KOPT-K1 (cell line): ENCODE results near the gene RMI2.
"Not testable (repeated sequence)": the region's sequence is repeated elsewhere in the genome, so short reads cannot be mapped to it uniquely, and the experiment has no call there.

ENCODE experiments used
- H3K27ac ChIP-seq: fragments of 200-600 bp; sonication (generic); 2 replicates; pipeline ENCODE4 v1.5.1; 2016; ENCODE audit warnings: antibody characterized with exemption, mild to moderate bottlenecking, low read depth, low read length; ENCODE audit not compliant: poor library complexity, severe bottlenecking
- H3K36me3 ChIP-seq: fragments of 200-600 bp; sonication (generic); 2 replicates; pipeline ENCODE4 v1.5.1; 2017; ENCODE audit warnings: antibody characterized with exemption, mild to moderate bottlenecking, low read length, moderate library complexity; ENCODE audit not compliant: insufficient read depth
- H3K9me3 ChIP-seq: fragments of 200-600 bp; sonication (generic); 2 replicates; pipeline ENCODE4 v1.5.1; 2017; ENCODE audit warnings: antibody characterized with exemption, low read length, mild to moderate bottlenecking; ENCODE audit not compliant: insufficient read depth, poor library complexity, severe bottlenecking

Gene RMI2

GRCh38 chr16:11372829-11373306 is 27.6 kb downstream of the RMI2 start:
- Histone ChIP-seq H3K36me3 (no peaks in the 10 kb centered on the region), H3K27ac (no peak overlapping the region), H3K9me3 (no peaks in the 10 kb centered on the region)

GRCh38 chr16:11374255-11374654 is 29.0 kb downstream of the RMI2 start:
- Histone ChIP-seq H3K9me3 (no peaks in the 10 kb centered on the region), H3K36me3 (no peaks in the 10 kb centered on the region), H3K27ac (no peak overlapping the region)

- H3K27ac ChIP-seq: no peak overlapping the region
- H3K36me3 ChIP-seq: no peaks in the 10 kb centered on the region
- no peaks in the 10 kb centered on the region for H3K9me3 ChIP-seq
Measured at GRCh38 chr16:11377154-11377553, 31.9 kb downstream of the RMI2 start.

DNA sequence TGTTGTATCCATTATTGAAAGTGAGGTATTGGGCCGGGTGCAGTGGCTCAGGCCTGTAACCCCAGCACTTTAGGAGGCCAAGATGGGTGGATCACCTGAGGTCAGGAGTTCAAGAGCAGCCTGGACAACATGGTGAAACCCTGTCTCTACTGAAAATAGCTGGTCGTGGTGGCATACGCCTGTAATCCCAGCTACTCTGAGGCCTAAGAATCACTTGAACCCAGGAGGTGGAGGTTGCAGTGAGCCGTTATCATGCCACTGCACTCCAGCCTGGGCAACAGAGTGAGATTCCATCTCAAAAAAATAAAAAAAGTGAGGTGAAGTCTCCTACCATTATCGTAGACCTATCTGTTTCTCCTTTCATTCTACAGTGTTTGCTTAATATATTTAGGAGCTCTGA is 33.7 kb downstream of the RMI2 start:
- not testable (repeated sequence) for H3K9me3 ChIP-seq, H3K27ac ChIP-seq, H3K36me3 ChIP-seq

DNA sequence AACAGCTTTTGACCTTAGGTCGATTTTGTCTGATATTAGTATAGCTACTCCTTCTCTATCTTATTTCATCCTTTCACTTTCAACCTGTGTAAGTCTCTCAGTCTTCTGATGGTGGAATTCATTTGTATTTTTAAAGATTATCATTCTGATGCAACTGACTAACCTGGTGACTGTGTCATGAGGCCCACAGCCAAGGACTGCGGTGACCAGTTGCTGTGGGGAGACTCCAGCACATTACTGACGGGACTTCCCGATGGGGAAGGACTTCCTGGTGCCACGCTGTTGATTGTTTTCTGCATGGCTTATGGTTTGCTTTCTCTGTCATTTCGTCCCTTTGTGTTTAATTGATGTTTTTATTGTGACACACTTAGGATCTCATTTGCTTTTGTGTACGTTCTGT is 34.2 kb downstream of the RMI2 start:
- no peaks in the 10 kb centered on the region for H3K36me3 ChIP-seq
- H3K27ac ChIP-seq: no peak overlapping the region
- no peaks in the 10 kb centered on the region for H3K9me3 ChIP-seq

DNA sequence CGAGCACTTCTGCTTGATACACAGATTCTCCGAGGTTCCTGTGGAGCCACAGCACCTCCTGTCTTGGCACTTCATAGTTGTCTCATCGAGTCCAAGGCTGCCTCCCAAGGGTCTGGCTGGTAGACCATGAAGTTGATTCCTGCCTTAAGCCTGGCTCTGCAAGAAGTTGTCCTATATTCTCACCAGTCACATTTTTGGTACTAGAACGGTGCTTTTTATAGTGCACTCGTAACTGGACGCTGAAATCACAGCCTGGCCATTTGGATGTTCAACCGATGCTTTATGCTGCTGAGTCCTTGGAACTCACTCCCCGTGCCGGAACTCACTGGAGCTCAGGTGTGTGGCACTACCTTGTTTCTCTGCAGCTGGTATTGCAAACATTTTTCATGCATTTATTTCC is 35.6 kb downstream of the RMI2 start:
- Histone ChIP-seq H3K9me3 (no peaks in the 10 kb centered on the region), H3K27ac (no peak overlapping the region), H3K36me3 (no peaks in the 10 kb centered on the region)

DNA sequence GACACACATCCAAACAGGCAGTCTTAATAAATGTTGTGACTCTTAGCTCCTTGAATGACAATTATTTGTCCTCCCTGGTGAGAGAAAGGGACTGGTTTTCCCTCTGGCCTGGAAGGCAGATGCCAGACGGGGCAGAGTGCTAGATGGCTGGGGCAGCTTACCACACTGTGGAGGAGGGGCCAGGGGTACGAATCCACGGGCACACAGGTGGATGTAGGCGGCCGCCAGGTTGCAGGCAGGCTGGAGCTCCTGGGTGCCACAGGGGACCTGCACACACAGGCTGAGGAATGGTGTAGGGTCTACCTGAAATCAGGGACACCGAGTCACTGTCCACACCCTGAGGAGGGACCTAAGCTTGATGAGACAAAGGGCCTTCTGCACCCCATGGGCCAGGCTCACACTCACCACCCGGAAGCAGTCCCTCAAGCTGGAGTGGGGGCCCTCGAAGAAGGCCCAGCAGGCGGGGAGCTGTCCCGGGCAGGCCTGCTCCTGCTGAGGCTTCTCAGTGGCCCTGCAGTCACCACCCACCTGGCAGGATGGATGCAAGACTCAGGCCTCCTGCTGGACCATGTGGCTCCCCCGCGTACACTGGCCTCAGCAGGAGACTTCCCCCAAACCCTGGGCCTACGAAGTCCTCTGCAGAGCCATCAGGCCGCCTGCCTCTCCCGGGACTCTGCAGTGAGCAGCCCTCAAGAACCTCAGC is 38.4 kb downstream of the RMI2 start:
- Histone ChIP-seq H3K27ac (no peak overlapping the region), H3K36me3 (no peaks in the 10 kb centered on the region), H3K9me3 (no peaks in the 10 kb centered on the region)

GRCh38 chr16:11384184-11384955 is 39.1 kb downstream of the RMI2 start:
- Histone ChIP-seq H3K9me3 (no peaks in the 10 kb centered on the region), H3K27ac (no peak overlapping the region), H3K36me3 (no peaks in the 10 kb centered on the region)

DNA sequence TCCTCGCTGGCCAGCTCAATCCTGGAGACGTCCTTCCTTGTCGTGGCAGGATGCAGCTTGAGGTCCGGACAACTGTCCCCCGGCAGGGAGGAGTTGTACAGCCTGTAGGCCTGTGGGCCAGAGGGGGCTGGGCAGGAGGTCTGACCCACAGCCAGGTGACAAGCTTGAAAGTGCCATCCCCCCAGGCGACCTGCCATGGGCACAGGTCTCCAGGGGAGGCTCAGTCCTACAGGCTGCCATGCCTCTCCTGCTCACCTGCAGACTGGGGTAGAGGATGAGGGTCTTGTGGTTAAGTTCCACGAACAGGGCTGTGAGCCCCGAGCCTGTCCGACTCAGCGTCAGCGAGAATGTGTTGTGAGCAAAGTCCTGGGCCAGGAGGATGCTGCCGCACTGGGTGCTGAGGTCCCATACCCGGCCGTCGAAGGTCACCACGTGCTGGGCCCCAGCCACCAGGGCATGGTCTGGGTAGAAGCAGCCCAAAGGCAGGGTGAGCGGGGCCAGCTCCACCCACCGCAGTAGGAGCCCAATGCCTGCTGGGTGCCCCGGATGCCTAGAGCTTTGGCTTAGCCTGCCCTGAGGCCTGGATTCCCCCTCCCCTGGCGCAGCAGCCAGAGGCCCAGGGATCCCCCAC is 39.8 kb downstream of the RMI2 start:
- Histone ChIP-seq H3K9me3 (no peaks in the 10 kb centered on the region), H3K36me3 (no peaks in the 10 kb centered on the region), H3K27ac (no peak overlapping the region)

DNA sequence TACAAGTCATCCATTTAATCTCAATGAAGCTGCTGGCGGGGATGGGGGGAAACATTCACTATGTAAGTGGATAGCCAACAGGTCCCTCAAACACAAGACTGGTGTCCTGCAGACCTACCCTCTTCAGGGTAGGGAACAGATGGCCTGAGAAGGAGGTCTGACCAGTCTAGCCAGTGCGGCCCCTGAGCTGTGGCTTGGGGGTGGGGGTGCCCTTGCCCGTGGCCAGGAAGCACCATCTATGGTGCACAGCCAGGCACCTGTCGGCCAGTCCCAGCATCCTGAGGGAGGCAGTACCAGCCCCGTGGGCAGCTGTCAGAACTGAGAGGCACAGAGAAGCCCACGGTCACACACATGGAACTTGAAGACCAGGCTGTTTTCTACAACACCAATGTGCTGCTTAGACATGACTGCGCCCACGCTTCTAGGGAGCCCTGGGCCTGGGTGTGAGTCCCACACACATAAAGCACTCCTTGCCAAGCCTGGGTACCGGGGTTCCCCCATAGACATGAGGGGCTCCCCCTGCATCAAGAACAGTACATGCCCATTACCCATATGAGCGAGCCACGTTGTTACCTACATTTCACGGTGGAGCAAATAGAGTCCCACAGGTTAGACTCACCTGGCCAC is 40.9 kb downstream of the RMI2 start:
- H3K9me3 ChIP-seq: no peaks in the 10 kb centered on the region

GRCh38 chr16:11386791-11387546 is 41.7 kb downstream of the RMI2 start:
- Histone ChIP-seq H3K27ac (no peak overlapping the region), H3K36me3 (no peaks in the 10 kb centered on the region), H3K9me3 (no peaks in the 10 kb centered on the region)

More for the DNA sequence above, 40.9 kb downstream of the RMI2 start:
- no peaks in the 10 kb centered on the region for H3K36me3 ChIP-seq
- H3K27ac ChIP-seq: no peak overlapping the region

DNA sequence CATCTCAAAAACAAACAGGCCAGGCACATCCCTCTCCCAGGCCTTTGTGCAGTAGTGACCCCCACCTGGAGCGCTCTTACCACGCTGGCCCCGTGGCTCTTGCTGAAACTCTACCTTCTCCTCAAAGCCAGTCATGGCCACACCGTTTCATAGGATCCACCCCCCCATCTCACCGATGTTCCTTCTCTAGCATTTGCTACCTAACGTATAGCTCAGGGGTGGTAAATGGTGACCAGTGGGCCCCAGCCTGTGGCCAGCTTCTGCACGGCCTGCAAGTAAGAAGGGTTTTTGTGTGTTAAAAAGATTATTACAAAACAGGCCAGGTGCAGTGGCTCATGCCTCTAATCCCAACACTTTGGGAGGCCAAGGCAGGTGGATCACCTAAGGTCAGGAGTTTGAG is 43.8 kb downstream of the RMI2 start:
- no peaks in the 10 kb centered on the region for H3K9me3 ChIP-seq
- no peaks in the 10 kb centered on the region for H3K36me3 ChIP-seq
- H3K27ac ChIP-seq: no peak overlapping the region

DNA sequence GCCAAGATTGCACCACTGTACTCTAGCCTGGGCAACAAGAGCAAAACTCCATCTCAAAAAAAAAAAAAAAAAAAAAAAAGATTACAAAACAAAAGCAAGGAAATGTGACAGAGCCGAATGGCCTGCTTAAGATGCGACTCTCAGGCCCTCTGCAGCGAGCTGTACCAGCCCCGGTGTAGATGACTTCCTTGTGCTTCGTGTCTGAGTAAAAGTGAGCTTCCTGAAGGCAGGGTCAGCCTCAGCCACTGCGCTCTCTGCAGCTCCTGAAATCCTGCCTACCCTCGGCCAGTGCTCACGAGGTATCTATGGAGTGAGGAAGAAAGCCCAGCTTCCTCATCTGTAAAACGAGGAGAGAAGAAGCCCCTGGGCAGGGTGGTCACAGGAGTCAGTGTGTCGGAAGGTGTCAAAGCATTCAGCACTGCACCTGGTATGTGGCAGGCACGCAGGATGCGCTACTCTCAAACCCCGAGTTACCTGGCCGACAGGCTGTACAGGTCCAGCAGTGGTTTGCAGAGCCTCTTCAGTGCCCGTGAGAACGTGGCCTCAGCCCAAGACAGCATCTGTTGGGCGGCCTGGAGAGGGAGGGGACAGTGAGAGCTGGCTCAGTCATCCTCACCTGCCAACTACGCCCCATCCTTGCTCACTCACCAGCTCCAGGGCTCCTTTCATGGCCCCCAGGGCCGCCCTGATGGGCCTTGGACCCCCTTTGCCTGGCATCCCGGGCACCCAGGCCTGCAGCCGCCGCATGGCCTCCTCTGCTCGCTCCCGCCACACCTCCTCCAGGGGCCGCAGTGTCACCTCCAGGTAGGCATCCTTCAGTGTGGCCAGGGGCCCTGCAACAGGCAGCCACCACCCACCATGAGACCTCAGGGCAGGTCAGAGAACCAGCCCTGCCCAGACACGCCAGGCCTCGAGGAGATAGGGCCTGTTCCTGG is 44.6 kb downstream of the RMI2 start:
- H3K9me3 ChIP-seq: no peaks in the 10 kb centered on the region
- H3K36me3 ChIP-seq: no peaks in the 10 kb centered on the region
- no peak overlapping the region for H3K27ac ChIP-seq
